OCI-LY1 (cell line): ENCODE measurements around the gene ZFYVE19.

ENCODE experiments used
- EZH2 ChIP-seq: fragments of 200-600 bp; sonication (generic), shearing (Covaris generic); IDR thresholded peaks from 2 replicates; pipeline ENCODE4 v1.8.0; 2017; ENCODE audit warnings: borderline replicate concordance, mixed run types, mild to moderate bottlenecking, antibody characterized with exemption, low read length, moderate library complexity, mixed read lengths
- TF ChIP-seq, protein P1 (sequence below): fragments of 200-600 bp; sonication (generic), shearing (Covaris generic); IDR thresholded peaks from 2 replicates; pipeline ENCODE4 v1.5.1; 2017; ENCODE audit warnings: mild to moderate bottlenecking, antibody characterized with exemption, low read length, moderate library complexity, mixed read lengths

DNA sequence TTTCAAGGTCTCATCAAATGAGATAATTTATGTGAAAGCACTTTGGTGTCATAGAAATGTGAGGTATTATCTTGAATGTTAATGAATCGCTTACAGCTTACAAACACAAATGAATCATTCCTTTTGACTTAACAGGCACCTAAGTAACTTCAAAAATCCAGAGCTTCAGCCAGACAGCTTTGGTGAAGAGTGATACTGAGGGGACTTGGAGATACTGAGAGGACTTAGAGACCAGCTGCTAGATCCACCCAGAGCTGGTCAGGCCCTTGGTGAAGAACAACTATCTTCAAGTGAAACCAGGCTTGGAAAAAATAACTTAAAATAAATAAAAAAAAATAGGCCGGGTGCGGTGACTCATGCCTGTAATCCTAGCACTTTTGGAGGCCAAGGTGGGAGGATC lies 16.2 kb upstream of the ZFYVE19 start:
- no peak for TF ChIP-seq EZH2
- TF ChIP-seq, protein P1, sequence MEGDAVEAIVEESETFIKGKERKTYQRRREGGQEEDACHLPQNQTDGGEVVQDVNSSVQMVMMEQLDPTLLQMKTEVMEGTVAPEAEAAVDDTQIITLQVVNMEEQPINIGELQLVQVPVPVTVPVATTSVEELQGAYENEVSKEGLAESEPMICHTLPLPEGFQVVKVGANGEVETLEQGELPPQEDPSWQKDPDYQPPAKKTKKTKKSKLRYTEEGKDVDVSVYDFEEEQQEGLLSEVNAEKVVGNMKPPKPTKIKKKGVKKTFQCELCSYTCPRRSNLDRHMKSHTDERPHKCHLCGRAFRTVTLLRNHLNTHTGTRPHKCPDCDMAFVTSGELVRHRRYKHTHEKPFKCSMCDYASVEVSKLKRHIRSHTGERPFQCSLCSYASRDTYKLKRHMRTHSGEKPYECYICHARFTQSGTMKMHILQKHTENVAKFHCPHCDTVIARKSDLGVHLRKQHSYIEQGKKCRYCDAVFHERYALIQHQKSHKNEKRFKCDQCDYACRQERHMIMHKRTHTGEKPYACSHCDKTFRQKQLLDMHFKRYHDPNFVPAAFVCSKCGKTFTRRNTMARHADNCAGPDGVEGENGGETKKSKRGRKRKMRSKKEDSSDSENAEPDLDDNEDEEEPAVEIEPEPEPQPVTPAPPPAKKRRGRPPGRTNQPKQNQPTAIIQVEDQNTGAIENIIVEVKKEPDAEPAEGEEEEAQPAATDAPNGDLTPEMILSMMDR, result no peak
